Fibroblast of mammary gland (primary cell): Measurements from ENCODE around the gene SULT4A1.

Experiments used
- DNase-seq: peaks from one replicate; pipeline ENCODE4 v3.0.0-alpha.2; 2010; ENCODE audit warnings: low read depth
- H3K4me3 ChIP-seq: 2 replicates; pipeline ENCODE4 v1.5.1; 2011; ENCODE audit warnings: low read depth, mild to moderate bottlenecking, low read length, moderate library complexity; ENCODE audit not compliant: control insufficient read depth
- CTCF ChIP-seq: conservative IDR thresholded peaks from 2 replicates; pipeline ENCODE4 v1.5.1; 2011; ENCODE audit warnings: low read depth, low read length, inconsistent platforms; ENCODE audit not compliant: control insufficient read depth, insufficient read depth

The SULT4A1 gene

GRCh38 chr22:43883012-43883661, 20.8 kb upstream of the SULT4A1 start:
- TF ChIP-seq CTCF, result peak; percentile 61
- peak; percentile 87 for DNase-seq
- H3K4me3 ChIP-seq, result no peak overlapping the region

GRCh38 chr22:43882122-43882767, 19.9 kb upstream of the SULT4A1 start:
- DNase-seq, result no peak
- TF ChIP-seq CTCF, result no peak
- no peak overlapping the region for H3K4me3 ChIP-seq

DNA sequence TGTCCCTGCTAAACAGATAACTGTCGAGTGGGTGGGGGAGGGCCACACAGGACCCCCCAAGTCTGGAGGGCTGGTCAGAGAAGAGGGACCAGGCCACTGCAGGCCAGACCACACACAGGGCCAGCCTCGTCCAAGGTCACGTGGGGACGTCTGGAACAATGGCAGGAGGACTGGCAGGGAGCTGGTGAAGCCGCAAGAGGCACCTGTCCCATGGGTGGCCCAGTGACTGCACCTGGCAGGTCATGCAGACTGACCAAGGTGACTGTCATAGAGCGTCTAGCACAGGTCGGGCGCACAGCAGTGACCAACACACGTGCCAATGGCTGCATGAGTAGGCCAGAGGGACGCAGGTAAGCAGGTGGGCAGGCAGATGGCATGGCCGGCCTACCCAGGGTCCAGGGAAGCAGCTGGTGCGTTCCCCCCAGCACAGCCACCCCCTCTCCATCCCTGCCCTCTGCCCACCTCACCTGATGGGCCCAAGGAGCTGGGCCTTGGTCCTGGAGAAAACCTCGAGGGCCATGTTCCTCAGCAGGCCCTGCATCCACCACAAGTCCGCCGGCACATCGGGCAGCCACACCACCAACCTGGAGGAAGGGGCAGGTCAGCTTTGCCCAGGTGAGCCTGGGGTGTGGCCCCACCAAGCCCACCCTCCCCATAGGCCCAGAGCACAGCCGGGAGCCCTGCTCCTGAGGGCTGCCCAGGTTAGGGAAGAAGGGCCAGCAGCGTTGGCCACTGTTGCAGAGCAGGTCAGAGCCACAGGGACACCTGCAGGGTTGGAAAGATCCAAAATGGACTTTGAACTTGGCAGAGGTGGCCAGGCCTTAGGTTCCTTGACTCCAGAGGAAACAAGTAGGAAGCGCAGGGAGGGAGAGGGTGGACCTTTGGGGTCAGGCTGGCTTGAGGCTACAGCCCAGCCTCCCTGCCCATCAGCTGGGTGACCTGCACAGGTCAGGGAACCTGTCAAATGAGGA, 19.1 kb upstream of the SULT4A1 start:
- H3K4me3 ChIP-seq, result no peak overlapping the region
- DNase-seq, result no peak
- TF ChIP-seq CTCF, result no peak

GRCh38 chr22:43880541-43880991, 18.3 kb upstream of the SULT4A1 start:
- TF ChIP-seq CTCF, result no peak
- H3K4me3 ChIP-seq, result no peak overlapping the region
- DNase-seq, result no peak

DNA sequence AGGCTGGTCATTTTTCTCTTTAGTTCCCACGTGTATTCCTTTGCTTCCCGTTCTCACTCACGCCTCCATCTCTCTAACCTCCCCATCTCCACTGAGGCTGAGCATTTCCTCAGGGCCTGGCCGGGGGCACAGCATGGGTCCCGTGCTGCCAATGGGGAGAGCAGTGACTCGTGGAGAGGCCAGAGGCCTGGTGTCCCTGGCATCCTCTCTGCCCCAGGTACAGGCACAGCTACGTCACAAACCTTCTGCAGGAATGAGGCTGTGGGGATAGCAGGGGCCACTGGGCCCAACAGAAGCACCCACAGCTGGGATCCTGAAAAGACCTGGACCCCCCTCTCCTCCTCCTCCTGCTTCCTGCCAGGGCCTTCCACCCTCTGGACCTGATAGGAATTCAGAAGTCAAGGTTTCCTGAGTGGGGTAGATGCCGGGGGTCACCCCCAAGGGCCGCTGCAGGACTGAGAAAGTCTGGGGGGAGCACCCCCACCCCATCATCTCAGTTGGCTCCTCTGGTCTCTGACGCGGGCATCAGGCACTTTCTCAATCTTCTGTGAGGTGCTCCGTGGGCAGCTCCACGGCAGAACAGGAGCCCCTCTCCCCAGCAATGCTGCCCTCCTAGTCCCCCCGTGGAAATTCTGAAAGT, 17.7 kb upstream of the SULT4A1 start:
- no peak for TF ChIP-seq CTCF
- no peak for DNase-seq

More for the DNA sequence above, 17.7 kb upstream of the SULT4A1 start:
- H3K4me3 ChIP-seq, result no peak overlapping the region
